ENCODE measurements around the gene ANKRD42. TPM values are rescaled to one million over a fixed set of nuclear protein-coding genes. Genes with fewer than 3 reads are reported as not detected.

The ANKRD42 gene
- total RNA-seq, 2 experiments from 2014 or later: 3.8 to 5.4 TPM

DNA sequence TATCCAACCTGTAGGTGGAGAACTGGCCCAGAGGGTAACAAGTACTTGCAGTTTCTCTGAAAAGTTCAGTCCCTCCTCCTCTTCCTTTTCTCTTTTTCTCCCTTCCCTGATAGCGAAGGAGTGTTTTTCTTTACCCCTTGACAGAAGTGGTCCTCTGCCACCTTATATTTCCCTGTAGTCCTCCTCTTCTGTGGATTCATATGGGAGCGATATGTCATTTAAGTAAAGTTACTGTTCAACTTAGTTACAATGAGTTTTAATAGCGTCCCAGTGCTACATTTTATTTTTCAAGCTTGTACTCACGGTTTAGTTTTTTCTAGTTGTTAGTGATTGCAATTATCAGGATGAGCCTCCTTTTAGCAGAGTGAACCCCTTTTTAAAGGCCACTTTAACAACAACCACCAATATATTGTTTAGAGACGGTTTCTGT lies 35.1 kb upstream of the ANKRD42 start:
- Mint-ChIP-seq H3K4me1 (ENCODE audit: low read depth) (peaks cover 36% of the 10 kb centered on the region), H3K27me3 (no peaks in the 10 kb centered on the region), H3K4me3 (peak overlapping the region; percentile 100), H3K36me3 (peaks cover 46% of the 10 kb centered on the region), H3K27ac (peak overlapping the region; percentile 100), H3K9me3 (no peaks in the 10 kb centered on the region)
- DNase-seq: no peak
- intact Hi-C loops (cut with micrococcal nuclease): no loop called here
- CTCF ChIA-PET: interaction anchor here (1.1 to 1.4 kb wide), 2 partner anchors 257 to 291 kb away, joined by 4 read pairs; partner anchors contain the start of gene DDIAS
- POLR2A ChIA-PET: interaction anchor here (0.8 to 5.7 kb wide), 5 partner anchors 36 to 257 kb away, joined by 3 to 67 read pairs (median 30); partner anchors contain the start of genes ANKRD42, DDIAS, PRCP and RAB30

DNA sequence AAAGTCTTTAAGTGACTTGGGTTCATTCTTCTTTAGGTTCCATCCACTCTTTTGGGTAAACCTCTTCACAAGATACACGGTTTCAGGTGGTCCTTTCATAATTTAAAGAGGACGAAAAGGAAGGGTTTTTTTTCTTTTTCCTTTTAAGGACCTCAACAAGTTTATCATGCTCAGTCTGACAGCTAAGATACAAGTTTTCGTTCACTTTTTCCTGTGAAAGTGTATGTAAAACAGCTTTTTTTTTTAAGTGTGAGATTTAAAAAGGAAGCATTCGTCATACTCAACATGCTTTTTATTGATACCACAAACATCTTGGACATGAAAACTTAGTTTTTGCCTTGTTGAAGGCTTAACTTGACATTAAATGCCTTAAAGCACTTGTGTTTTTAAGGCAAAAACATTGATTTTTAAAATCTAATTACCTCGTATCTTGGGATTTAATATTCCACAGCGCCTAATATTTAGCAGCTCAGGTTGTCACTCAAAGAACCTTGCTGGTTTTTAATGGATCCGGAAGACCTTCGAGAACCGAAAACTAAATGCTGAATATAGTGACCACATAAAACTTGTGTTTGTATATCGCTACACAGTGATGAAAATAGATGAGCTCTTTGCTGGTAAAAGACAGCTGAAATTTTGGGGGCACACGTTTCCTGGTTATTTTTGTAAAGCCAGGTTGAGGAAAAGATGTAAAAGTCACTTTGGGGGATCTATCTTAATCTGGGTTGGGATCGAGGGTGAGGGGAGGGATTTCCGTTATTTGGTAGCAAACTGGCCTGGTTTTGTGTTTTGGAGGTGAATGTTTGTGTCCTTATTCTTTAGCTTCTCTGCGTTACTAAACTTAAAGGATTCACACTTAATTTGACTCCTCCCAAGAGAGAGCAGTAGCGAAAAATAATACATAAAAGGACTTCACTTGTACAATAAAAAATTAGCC lies 34.3 kb upstream of the ANKRD42 start:
- Mint-ChIP-seq H3K4me3 (peak overlapping the region; percentile 100), H3K9me3 (no peaks in the 10 kb centered on the region), H3K27ac (peak overlapping the region; percentile 76), H3K4me1 (ENCODE audit: low read depth) (peaks cover 39% of the 10 kb centered on the region), H3K27me3 (no peaks in the 10 kb centered on the region), H3K36me3 (peaks cover 48% of the 10 kb centered on the region)
- POLR2A ChIA-PET: interaction anchor here (0.8 to 5.7 kb wide), 6 partner anchors 11 to 258 kb away, joined by 3 to 67 read pairs (median 16); partner anchors contain the start of genes ANKRD42, DDIAS, PRCP and RAB30
- DNase-seq: no peak
- CTCF ChIA-PET: interaction anchor here (0.6 to 1.2 kb wide), 3 partner anchors 13 to 292 kb away, joined by 3 to 4 read pairs (median 3); no protein-coding TSS in a partner anchor
- intact Hi-C loops (cut with micrococcal nuclease): no loop called here

DNA sequence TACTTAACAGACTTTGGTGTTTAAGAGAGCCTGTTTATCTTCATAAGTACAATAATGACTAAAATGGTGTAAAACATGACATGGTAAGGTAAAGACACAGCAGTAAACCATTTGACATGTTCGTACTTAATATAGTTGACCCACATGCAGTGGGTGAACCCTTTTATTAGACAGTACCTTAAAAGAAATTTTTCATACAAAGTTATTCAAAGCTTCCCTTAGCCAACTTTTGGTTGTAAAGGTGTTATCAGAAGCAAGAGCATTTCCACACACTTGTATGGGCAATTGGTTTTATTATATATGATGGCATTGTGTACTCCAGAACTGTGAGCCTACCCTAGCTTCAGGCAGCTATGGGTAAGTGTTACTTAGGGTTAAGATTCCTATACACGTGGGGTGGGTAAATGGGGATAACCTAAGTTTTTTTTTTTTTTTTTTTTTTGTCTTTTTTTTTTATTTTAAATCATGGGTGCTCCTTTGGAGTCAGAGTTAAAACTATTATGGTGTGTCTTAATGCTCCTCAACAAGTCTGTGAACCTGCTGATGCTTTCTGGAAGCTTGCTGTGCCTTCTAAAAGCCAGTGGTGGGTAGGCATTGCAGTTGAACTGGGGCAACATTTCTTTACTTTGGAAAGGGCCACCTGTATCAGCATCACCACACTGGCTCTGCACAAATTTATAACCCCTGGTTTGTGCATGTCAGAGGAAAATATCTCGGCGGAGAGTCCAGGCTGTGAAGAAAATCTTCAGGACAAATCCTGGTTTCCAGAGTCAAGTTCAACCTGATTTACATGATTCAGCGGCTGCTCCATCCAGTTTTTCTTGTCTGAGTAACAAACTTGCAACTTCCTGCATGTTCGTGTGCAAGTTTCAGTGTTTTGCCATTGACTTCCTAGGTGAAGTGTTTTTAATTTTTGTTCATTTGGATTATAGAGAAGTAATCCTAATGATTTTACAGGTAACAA lies 33.3 kb upstream of the ANKRD42 start:
- Mint-ChIP-seq H3K27ac (peak overlapping the region; percentile 76), H3K9me3 (no peaks in the 10 kb centered on the region), H3K4me1 (ENCODE audit: low read depth) (peaks cover 42% of the 10 kb centered on the region), H3K27me3 (no peaks in the 10 kb centered on the region), H3K4me3 (peak overlapping the region; percentile 100), H3K36me3 (peaks cover 53% of the 10 kb centered on the region)
- POLR2A ChIA-PET: interaction anchor here (1.0 to 5.7 kb wide), 3 partner anchors 10 to 259 kb away, joined by 3 to 67 read pairs (median 3); partner anchors contain the start of genes DDIAS, PRCP and RAB30
- CTCF ChIA-PET: interaction anchor here (1.2 kb wide), 1 partner anchor 12 kb away, joined by 3 read pairs; no protein-coding TSS in a partner anchor
- intact Hi-C loops (cut with micrococcal nuclease): no loop called here
- DNase-seq: no peak

DNA sequence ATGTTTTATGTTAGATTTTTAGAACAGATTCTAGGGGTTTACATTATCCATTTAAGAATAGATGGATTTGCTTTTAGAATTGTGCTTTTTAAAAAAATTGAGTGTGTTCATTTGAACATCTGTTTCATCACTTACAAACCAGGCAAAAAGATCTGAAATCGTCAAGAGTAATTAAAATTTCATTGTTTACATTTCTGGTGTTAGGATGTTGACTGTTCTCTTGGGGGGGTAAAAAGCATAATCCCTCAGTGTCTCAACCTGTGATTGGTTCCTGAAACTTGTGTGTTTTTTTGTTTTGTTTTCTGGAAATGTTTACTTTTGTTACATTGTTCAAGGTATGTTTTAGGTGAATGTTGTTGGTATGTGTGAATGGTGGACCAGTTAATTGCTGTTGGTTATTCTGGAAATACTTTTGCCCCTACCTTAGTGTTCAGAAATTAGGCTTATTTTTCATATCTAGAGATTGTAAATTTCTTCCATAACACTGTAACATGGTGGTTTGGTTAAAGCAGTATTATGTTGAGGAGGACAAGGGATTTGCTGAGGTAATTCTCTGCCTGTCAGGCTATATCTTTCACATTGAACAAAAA lies 31.8 kb upstream of the ANKRD42 start:
- DNase-seq: no peak
- ChIA-PET CTCF (no interaction called here), POLR2A (interaction anchor here (0.7 to 1.1 kb wide), 2 partner anchors 90 to 260 kb away, joined by 3 to 5 read pairs; partner anchors contain the start of genes DDIAS and RAB30)
- intact Hi-C loops (cut with micrococcal nuclease): loop anchor here (1.0 kb wide), 1 partner anchor 13 kb away; no protein-coding TSS in a partner anchor
- Mint-ChIP-seq H3K27me3 (no peaks in the 10 kb centered on the region), H3K36me3 (peaks cover 65% of the 10 kb centered on the region), H3K4me3 (peak overlapping the region; percentile 42), H3K4me1 (ENCODE audit: low read depth) (peaks cover 50% of the 10 kb centered on the region), H3K9me3 (no peaks in the 10 kb centered on the region), H3K27ac (peak overlapping the region; percentile 70)

DNA sequence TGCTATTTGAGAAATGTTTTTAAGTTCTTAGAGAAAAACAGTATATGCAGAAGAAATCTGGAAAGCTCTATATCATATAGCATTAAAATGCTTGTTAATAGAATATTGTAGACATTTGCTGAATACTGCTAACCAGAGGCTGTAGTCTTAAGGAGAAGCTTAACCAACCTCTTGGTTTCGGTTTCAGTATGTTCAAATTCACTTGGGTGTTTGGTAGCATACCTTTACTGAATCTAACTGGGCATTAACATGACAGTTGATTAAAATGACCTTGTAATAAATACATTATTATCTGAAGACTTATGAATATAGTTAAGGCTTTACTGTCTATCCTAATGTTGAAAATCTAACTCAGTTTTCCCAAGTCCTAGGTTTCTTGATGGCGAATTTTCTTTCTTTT lies 31.1 kb upstream of the ANKRD42 start:
- DNase-seq: no peak
- H3K4me3 Mint-ChIP-seq: peak overlapping the region; percentile 42
- intact Hi-C loops (cut with micrococcal nuclease): loop anchor here (1.0 kb wide), 1 partner anchor 12 kb away; no protein-coding TSS in a partner anchor
- no peak overlapping the region for H3K27ac Mint-ChIP-seq
- H3K27me3 Mint-ChIP-seq: no peaks in the 10 kb centered on the region
- H3K4me1 Mint-ChIP-seq (ENCODE audit: low read depth): peaks cover 54% of the 10 kb centered on the region
- POLR2A ChIA-PET: interaction anchor here (1.1 kb wide), 1 partner anchor 261 kb away, joined by 5 read pairs; the partner anchor contains the start of gene DDIAS
- peaks cover 64% of the 10 kb centered on the region for H3K36me3 Mint-ChIP-seq
- CTCF ChIA-PET: no interaction called here
- H3K9me3 Mint-ChIP-seq: no peaks in the 10 kb centered on the region

DNA sequence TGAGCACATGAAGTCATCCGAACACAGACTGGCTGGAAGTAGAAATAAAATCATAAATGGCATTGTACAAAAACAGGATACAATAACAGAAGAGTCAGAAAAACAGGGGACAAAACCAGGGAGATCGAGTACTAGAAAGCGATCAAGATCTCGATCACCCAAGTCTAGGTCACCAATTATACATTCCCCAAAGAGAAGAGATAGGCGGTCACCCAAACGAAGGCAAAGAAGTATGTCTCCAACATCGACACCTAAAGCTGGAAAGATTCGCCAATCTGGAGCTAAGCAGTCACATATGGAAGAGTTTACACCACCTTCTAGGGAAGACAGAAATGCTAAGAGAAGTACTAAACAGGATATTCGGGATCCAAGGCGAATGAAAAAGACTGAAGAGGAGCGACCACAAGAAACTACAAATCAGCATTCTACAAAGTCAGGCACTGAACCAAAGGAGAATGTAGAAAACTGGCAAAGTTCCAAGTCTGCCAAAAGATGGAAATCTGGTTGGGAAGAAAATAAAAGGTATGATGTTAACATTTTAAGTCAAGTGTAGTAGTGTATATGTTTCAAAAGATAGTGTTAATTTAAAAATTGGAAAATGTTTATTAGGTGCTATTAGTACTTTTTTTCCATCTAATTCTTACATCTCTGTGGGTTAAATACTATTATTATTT lies 27.2 kb upstream of the ANKRD42 start:
- H3K36me3 Mint-ChIP-seq: peaks cover 67% of the 10 kb centered on the region
- H3K27me3 Mint-ChIP-seq: no peaks in the 10 kb centered on the region
- no peak overlapping the region for H3K4me3 Mint-ChIP-seq
- POLR2A ChIA-PET: interaction anchor here (0.6 kb wide), 1 partner anchor 50 kb away, joined by 6 read pairs; no protein-coding TSS in a partner anchor
- H3K4me1 Mint-ChIP-seq (ENCODE audit: low read depth): peaks cover 75% of the 10 kb centered on the region
- CTCF ChIA-PET: no interaction called here
- DNase-seq: no peak
- no peaks in the 10 kb centered on the region for H3K9me3 Mint-ChIP-seq
- intact Hi-C loops (cut with micrococcal nuclease): no loop called here
- H3K27ac Mint-ChIP-seq: peak overlapping the region; percentile 40

DNA sequence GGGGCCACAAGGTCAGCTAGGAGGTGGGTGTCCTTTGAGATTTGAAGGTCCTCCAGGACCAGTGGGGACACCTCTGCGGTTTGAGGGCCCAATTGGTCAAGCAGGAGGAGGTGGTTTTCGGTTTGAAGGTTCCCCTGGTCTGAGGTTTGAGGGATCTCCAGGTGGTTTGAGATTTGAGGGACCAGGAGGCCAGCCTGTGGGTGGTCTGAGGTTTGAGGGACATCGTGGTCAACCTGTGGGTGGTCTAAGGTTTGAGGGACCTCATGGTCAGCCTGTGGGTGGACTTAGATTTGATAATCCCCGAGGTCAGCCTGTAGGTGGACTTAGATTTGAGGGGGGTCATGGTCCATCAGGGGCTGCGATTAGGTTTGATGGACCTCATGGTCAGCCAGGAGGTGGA lies 24.8 kb upstream of the ANKRD42 start:
- intact Hi-C loops (cut with micrococcal nuclease): no loop called here
- H3K36me3 Mint-ChIP-seq: peaks cover 73% of the 10 kb centered on the region
- no peak overlapping the region for H3K4me3 Mint-ChIP-seq
- no peak for DNase-seq
- POLR2A ChIA-PET: interaction anchor here (1.4 kb wide), 1 partner anchor 12 kb away, joined by 4 read pairs; the partner anchor contains the start of gene PCF11
- H3K4me1 Mint-ChIP-seq (ENCODE audit: low read depth): peaks cover 75% of the 10 kb centered on the region
- CTCF ChIA-PET: no interaction called here
- H3K27me3 Mint-ChIP-seq: no peaks in the 10 kb centered on the region
- H3K9me3 Mint-ChIP-seq: no peaks in the 10 kb centered on the region
- no peak overlapping the region for H3K27ac Mint-ChIP-seq

DNA sequence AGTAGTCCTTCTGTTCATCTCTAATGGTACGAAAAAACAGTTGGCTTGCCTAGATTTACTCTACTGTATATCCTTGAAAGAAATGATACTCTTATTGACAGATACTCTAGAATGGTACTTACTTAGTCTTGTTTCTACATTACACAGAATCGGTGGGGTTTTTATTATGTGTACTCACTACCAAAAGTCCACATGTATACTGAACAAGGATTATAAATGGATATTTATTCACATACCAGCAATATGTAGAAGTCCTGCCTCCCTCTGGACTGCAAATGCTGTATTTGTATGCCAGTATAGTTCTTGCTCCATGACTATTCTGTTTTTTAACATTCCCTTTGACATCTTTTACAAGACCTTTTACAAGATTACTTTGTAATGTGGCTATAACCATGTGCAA lies 22.6 kb upstream of the ANKRD42 start:
- Mint-ChIP-seq H3K36me3 (peaks cover 69% of the 10 kb centered on the region), H3K4me3 (peak overlapping the region; percentile 43), H3K4me1 (ENCODE audit: low read depth) (peaks cover 82% of the 10 kb centered on the region), H3K27me3 (no peaks in the 10 kb centered on the region), H3K27ac (peak overlapping the region; percentile 58), H3K9me3 (no peaks in the 10 kb centered on the region)
- intact Hi-C loops (cut with micrococcal nuclease): no loop called here
- DNase-seq: no peak
- CTCF ChIA-PET: interaction anchor here (0.6 kb wide), 1 partner anchor 15 kb away, joined by 3 read pairs; no protein-coding TSS in a partner anchor
- POLR2A ChIA-PET: no interaction called here

DNA sequence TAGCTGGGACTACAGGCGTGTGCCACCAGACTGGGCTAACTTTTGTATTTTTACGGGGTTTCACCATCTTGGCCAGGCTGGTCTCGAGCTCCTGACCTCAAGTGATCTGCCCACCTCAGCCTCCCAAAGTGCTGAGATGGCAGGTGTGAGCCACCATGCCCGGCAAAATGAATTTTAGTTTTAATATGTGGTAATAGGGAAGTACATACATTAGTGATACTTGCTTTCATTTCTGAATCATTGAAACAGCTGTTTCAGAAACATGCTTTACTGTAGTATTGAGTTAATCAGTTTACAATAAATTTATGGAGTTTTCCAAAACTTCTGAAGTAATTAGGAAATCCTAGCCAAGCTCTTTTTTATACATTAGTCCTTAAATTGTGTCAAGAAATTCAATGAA lies 21.0 kb upstream of the ANKRD42 start:
- H3K27me3 Mint-ChIP-seq: no peaks in the 10 kb centered on the region
- peaks cover 68% of the 10 kb centered on the region for H3K36me3 Mint-ChIP-seq
- no peaks in the 10 kb centered on the region for H3K9me3 Mint-ChIP-seq
- H3K4me1 Mint-ChIP-seq (ENCODE audit: low read depth): peaks cover 79% of the 10 kb centered on the region
- peak; percentile 29 for DNase-seq
- H3K27ac Mint-ChIP-seq: no peak overlapping the region
- intact Hi-C loops (cut with micrococcal nuclease): no loop called here
- ChIA-PET CTCF (interaction anchor here (0.8 to 1.5 kb wide), 5 partner anchors 8 to 305 kb away, joined by 3 to 4 read pairs (median 3); no protein-coding TSS in a partner anchor), POLR2A (interaction anchor here (0.6 to 1.2 kb wide), 2 partner anchors 16 to 131 kb away, joined by 6 read pairs; partner anchors contain the start of gene PCF11)
- no peak overlapping the region for H3K4me3 Mint-ChIP-seq

DNA sequence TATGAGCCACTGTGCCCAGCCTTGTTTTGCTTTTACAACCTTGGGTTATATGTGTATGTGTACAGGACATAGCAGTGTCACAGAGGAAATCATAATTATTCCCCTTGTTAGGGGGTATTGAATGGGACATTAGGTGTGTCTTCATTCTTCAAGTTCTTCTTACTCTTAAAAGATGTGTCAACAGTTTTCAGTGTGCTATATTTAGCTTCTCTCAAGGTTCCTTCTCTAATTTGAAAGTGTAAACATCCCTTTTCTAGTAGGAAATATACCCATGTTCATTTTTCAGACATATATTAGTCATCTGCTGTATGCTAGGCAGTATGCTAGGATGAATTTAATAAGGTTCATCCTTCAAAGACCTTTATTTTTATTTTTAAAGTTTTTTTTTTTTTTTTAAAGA lies 19.5 kb upstream of the ANKRD42 start:
- intact Hi-C loops (cut with micrococcal nuclease): loop anchor here (1.0 to 2.0 kb wide), 2 partner anchors 12 to 19 kb away; partner anchors contain the start of gene ANKRD42
- Mint-ChIP-seq H3K4me3 (no peak overlapping the region), H3K27ac (peak overlapping the region; percentile 73), H3K4me1 (ENCODE audit: low read depth) (peaks cover 69% of the 10 kb centered on the region), H3K9me3 (no peaks in the 10 kb centered on the region), H3K36me3 (peaks cover 57% of the 10 kb centered on the region), H3K27me3 (no peaks in the 10 kb centered on the region)
- ChIA-PET CTCF (no interaction called here), POLR2A (interaction anchor here (0.7 kb wide), 1 partner anchor 9 kb away, joined by 3 read pairs; no protein-coding TSS in a partner anchor)
- no peak for DNase-seq

All from activated CD4-positive, alpha-beta memory T cell treated with anti-CD3 and anti-CD28 coated beads for 36 hours (primary cell).